HG03103 (cell line): ENCODE measurements around the gene BATF3.

Experiments
- ATAC-seq: cut with Tn5 transposase; IDR thresholded peaks from one replicate; pipeline ENCODE4 v1.9.1; 2021; ENCODE audit warnings: low read depth; ENCODE audit not compliant: unreplicated experiment

The BATF3 gene

GRCh38 chr1:212638492-212639151 is 61.0 kb downstream of the BATF3 start:
- ATAC-seq = no peak

DNA sequence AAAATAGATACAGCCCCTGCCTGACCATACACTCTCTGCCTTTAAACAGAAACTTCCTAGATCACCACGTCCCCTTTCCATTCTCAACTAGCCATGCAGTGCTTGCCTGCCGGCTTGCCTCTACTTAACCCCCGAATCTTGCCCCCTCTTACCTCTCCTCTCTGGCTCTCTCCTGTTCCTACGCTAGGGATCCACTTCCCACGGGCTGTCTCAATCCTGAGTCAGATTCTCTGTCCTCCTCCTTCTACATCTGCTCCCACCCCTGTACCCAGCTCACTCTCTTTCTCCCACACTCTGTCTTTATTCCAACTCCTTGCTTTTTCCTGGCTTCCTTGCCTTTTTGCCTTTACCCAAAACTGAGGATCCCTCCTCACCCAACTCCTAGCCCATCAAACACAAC is 61.7 kb downstream of the BATF3 start:
- no peak for ATAC-seq
